Omental fat pad (tissue), 4 donors: ENCODE data around the gene RABL3. TPM values are rescaled to one million over a fixed set of nuclear protein-coding genes. Genes with fewer than 3 reads are reported as not detected.
"Not testable (repeated sequence)": the region's sequence is repeated elsewhere in the genome, so short reads cannot be mapped to it uniquely, and the experiment has no call there.

Source experiments
- ATAC-seq: fragments of 150-250 bp; one replicate; pipeline ENCODE4 v1.9.1; 2016; ENCODE audit warnings: mild to moderate bottlenecking, moderate library complexity; ENCODE audit not compliant: low FRiP score
- DNase-seq: peaks from one replicate; pipeline ENCODE4 v3.0.0-alpha.2; 2019; ENCODE audit warnings: low spot score
- CTCF ChIP-seq, 3 donors: fragments of 450-650 bp; IDR thresholded peaks; one replicate each; pipeline ENCODE4 v1.5.1; 2016 to 2017; ENCODE audit warnings: antibody characterized with exemption in 3 of 3, mild to moderate bottlenecking in 3 of 3, moderate library complexity in 2 of 3
- total RNA-seq, 4 donors: library from RNA; depleted of rRNA; stranded (reverse); fragments of >200 nt; gene quantifications; one replicate each; pipeline ENCODE4 v1.1.0, GENCODE V29; 2016

RABL3 gene
- total RNA-seq, 4 donors from 2014 or later = 15.3 to 24.3 (median 19.2) TPM

- DNase-seq = no peak
- ATAC-seq = no peak
- no peak for TF ChIP-seq CTCF (IDR thresholded peaks at IDR 0.05)
These were observed 11.5 kb downstream of the RABL3 start for GRCh38 chr3:120730576-120731542.

- no peak for ATAC-seq
- TF ChIP-seq CTCF (IDR thresholded peaks at IDR 0.05) = no peak
- no peak for DNase-seq
These were observed 15.5 kb downstream of the RABL3 start for GRCh38 chr3:120726791-120727190.

- not testable (repeated sequence) for ATAC-seq
These were observed 23.0 kb downstream of the RABL3 start for GRCh38 chr3:120719167-120719834.

GRCh38 chr3:120713262-120713661, 29.1 kb downstream of the RABL3 start:
- DNase-seq = no peak
- no peak for TF ChIP-seq CTCF (IDR thresholded peaks at IDR 0.05)
- ATAC-seq = no peak

More at GRCh38 chr3:120719167-120719834, 23.0 kb downstream of the RABL3 start:
- DNase-seq = not testable (repeated sequence)

GRCh38 chr3:120710369-120710768, 31.9 kb downstream of the RABL3 start:
- ATAC-seq (no peak), DNase-seq (no peak)
- TF ChIP-seq CTCF (IDR thresholded peaks at IDR 0.05) = no peak

GRCh38 chr3:120708408-120708807, 33.9 kb downstream of the RABL3 start:
- ATAC-seq (no peak), DNase-seq (no peak)
- no peak for TF ChIP-seq CTCF (IDR thresholded peaks at IDR 0.05)

GRCh38 chr3:120706950-120707349, 35.4 kb downstream of the RABL3 start:
- no peak for ATAC-seq
- TF ChIP-seq CTCF (IDR thresholded peaks at IDR 0.05) = no peak

More at GRCh38 chr3:120706950-120707349, 35.4 kb downstream of the RABL3 start:
- no peak for DNase-seq
